ENCODE data around the gene RNU5B-1.
A peak's percentile ranks its signal among the peaks of the same experiment; 100 is the strongest.
"Not testable (repeated sequence)": the region's sequence is repeated elsewhere in the genome, so short reads cannot be mapped to it uniquely, and the experiment has no call there.

RNU5B-1 gene

GRCh38 chr15:65304381-65305149, at the start of gene RNU5B-1:
Gene RNU5B-1 (plus strand): TSS chr15:65304677.
- DNase-seq (ENCODE audit: low read depth) = peak; percentile 82

- no peak for DNase-seq (ENCODE audit: low read depth)
These were observed 49.7 kb upstream of the RNU5B-1 start for GRCh38 chr15:65254758-65255157.

GRCh38 chr15:65255486-65256140, 48.9 kb upstream of the RNU5B-1 start:
- no peak for DNase-seq (ENCODE audit: low read depth)

- DNase-seq (ENCODE audit: low read depth) = no peak
These were observed 45.9 kb upstream of the RNU5B-1 start for GRCh38 chr15:65258375-65259262.

- no peak for DNase-seq (ENCODE audit: low read depth)
These were observed 45.1 kb upstream of the RNU5B-1 start for GRCh38 chr15:65259367-65259797.

GRCh38 chr15:65260968-65261367, 43.5 kb upstream of the RNU5B-1 start:
- no peak for DNase-seq (ENCODE audit: low read depth)

GRCh38 chr15:65263313-65263712, 41.2 kb upstream of the RNU5B-1 start:
- DNase-seq (ENCODE audit: low read depth) = no peak

- DNase-seq (ENCODE audit: low read depth) = no peak
These were observed 39.5 kb upstream of the RNU5B-1 start for GRCh38 chr15:65264863-65265430.

GRCh38 chr15:65266469-65266868, 38.0 kb upstream of the RNU5B-1 start:
- no peak for DNase-seq (ENCODE audit: low read depth)

- DNase-seq (ENCODE audit: low read depth) = no peak
These were observed 36.1 kb upstream of the RNU5B-1 start for GRCh38 chr15:65268411-65268810.

GRCh38 chr15:65270811-65271545, 33.5 kb upstream of the RNU5B-1 start:
- not testable (repeated sequence) for DNase-seq (ENCODE audit: low read depth)

- DNase-seq (ENCODE audit: low read depth) = no peak
These were observed 29.3 kb upstream of the RNU5B-1 start for GRCh38 chr15:65275104-65275727.

- no peak for DNase-seq (ENCODE audit: low read depth)
These were observed 28.8 kb upstream of the RNU5B-1 start for GRCh38 chr15:65275728-65276126.

GRCh38 chr15:65277015-65277414, 27.5 kb upstream of the RNU5B-1 start:
- DNase-seq (ENCODE audit: low read depth) = no peak

- DNase-seq (ENCODE audit: low read depth) = no peak
These were observed 26.0 kb upstream of the RNU5B-1 start for GRCh38 chr15:65278480-65278879.

GRCh38 chr15:65285291-65286068, 19.0 kb upstream of the RNU5B-1 start:
- no peak for DNase-seq (ENCODE audit: low read depth)

GRCh38 chr15:65286069-65286703, 18.3 kb upstream of the RNU5B-1 start:
- DNase-seq (ENCODE audit: low read depth) = no peak

- peak; percentile 89 for DNase-seq (ENCODE audit: low read depth)
These were observed 17.6 kb upstream of the RNU5B-1 start, which contains the start of gene PARP16 for GRCh38 chr15:65286704-65287519. Gene PARP16 (minus strand): TSS chr15:65286883. CDS start chr15:65286426, 457 bp downstream.

- DNase-seq (ENCODE audit: low read depth) = no peak
These were observed 17.0 kb upstream of the RNU5B-1 start for GRCh38 chr15:65287520-65287855.

All from activated T-cell treated with anti-CD3 and anti-CD28 coated beads for 24 hours (primary cell).